ENCODE results near the gene CNTNAP5.

GRCh38 chr2:124046332-124046731, 21.2 kb downstream of the CNTNAP5 start:
- TF ChIP-seq, protein P1, sequence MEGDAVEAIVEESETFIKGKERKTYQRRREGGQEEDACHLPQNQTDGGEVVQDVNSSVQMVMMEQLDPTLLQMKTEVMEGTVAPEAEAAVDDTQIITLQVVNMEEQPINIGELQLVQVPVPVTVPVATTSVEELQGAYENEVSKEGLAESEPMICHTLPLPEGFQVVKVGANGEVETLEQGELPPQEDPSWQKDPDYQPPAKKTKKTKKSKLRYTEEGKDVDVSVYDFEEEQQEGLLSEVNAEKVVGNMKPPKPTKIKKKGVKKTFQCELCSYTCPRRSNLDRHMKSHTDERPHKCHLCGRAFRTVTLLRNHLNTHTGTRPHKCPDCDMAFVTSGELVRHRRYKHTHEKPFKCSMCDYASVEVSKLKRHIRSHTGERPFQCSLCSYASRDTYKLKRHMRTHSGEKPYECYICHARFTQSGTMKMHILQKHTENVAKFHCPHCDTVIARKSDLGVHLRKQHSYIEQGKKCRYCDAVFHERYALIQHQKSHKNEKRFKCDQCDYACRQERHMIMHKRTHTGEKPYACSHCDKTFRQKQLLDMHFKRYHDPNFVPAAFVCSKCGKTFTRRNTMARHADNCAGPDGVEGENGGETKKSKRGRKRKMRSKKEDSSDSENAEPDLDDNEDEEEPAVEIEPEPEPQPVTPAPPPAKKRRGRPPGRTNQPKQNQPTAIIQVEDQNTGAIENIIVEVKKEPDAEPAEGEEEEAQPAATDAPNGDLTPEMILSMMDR (conservative IDR thresholded peaks at IDR 0.05; ENCODE audit: low read length): no peak
- TF ChIP-seq EZH2phosphoT487 (IDR thresholded peaks at IDR 0.05; ENCODE audit: borderline replicate concordance): no peak
